ENCODE data around the gene NCBP2L.

Gene NCBP2L

DNA sequence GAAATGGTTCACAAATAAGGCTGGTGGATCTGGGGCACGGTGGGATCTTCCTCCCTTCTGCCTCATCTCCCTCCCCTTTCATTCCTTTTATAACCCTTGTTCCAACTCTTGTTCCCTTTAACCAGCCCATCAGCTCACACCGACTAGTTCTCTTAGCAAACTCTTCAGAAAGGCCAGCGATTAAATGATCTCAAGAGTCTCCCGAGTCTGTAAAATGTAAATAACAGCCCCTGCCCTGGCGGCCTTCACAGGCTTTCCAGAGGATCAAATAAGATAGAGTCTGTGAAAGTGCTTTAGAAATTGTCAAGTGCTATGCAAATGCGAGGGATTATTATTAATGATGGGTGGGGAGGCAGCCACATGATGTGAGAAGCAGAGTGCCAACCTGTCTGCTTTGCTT is 29.0 kb upstream of the NCBP2L start:
- POLR2A ChIA-PET: no interaction called here
- TF ChIP-seq, protein P1, sequence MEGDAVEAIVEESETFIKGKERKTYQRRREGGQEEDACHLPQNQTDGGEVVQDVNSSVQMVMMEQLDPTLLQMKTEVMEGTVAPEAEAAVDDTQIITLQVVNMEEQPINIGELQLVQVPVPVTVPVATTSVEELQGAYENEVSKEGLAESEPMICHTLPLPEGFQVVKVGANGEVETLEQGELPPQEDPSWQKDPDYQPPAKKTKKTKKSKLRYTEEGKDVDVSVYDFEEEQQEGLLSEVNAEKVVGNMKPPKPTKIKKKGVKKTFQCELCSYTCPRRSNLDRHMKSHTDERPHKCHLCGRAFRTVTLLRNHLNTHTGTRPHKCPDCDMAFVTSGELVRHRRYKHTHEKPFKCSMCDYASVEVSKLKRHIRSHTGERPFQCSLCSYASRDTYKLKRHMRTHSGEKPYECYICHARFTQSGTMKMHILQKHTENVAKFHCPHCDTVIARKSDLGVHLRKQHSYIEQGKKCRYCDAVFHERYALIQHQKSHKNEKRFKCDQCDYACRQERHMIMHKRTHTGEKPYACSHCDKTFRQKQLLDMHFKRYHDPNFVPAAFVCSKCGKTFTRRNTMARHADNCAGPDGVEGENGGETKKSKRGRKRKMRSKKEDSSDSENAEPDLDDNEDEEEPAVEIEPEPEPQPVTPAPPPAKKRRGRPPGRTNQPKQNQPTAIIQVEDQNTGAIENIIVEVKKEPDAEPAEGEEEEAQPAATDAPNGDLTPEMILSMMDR (IDR thresholded peaks at IDR 0.05; ENCODE audit: insufficient read depth, low read length, missing control alignments): no peak
- DNase-seq (ENCODE audit: low read depth, low spot score): no peak
- H3K4me3 ChIP-seq (ENCODE audit: low read depth, low read length): no peak overlapping the region
- CTCF ChIA-PET: interaction anchor here (2.1 kb wide), 1 partner anchor 29 kb away, joined by 6 read pairs; the partner anchor contains the start of gene NCBP2L

- ChIA-PET POLR2A (no interaction called here), CTCF (interaction anchor here (1.3 kb wide), 1 partner anchor 74 kb away, joined by 3 read pairs; no protein-coding TSS in a partner anchor)
- no peak overlapping the region for H3K4me3 ChIP-seq (ENCODE audit: low read depth, low read length)
- TF ChIP-seq, protein P1 (IDR thresholded peaks at IDR 0.05; ENCODE audit: insufficient read depth, low read length, missing control alignments): no peak
- no peak for DNase-seq (ENCODE audit: low read depth, low spot score)
Measured at GRCh38 chrX:107750263-107750662, 27.3 kb upstream of the NCBP2L start.

- CTCF ChIA-PET: interaction anchor here (1.3 kb wide), 2 partner anchors 26 to 75 kb away, joined by 3 read pairs; no protein-coding TSS in a partner anchor
- TF ChIP-seq, protein P1 (IDR thresholded peaks at IDR 0.05; ENCODE audit: insufficient read depth, low read length, missing control alignments): no peak
- DNase-seq (ENCODE audit: low read depth, low spot score): no peak
- H3K4me3 ChIP-seq (ENCODE audit: low read depth, low read length): no peak overlapping the region
- POLR2A ChIA-PET: no interaction called here
Measured at GRCh38 chrX:107750861-107751445, 26.6 kb upstream of the NCBP2L start.

GRCh38 chrX:107752043-107752442 is 25.5 kb upstream of the NCBP2L start:
- no peak overlapping the region for H3K4me3 ChIP-seq (ENCODE audit: low read depth, low read length)
- ChIA-PET POLR2A (no interaction called here), CTCF (interaction anchor here (1.3 kb wide), 1 partner anchor 25 kb away, joined by 3 read pairs; no protein-coding TSS in a partner anchor)
- TF ChIP-seq, protein P1 (IDR thresholded peaks at IDR 0.05; ENCODE audit: insufficient read depth, low read length, missing control alignments): no peak
- DNase-seq (ENCODE audit: low read depth, low spot score): no peak

GRCh38 chrX:107752714-107753113 is 24.8 kb upstream of the NCBP2L start:
- no peak overlapping the region for H3K4me3 ChIP-seq (ENCODE audit: low read depth, low read length)
- ChIA-PET POLR2A (no interaction called here), CTCF (no interaction called here)
- TF ChIP-seq, protein P1 (IDR thresholded peaks at IDR 0.05; ENCODE audit: insufficient read depth, low read length, missing control alignments): no peak
- DNase-seq (ENCODE audit: low read depth, low spot score): no peak

DNA sequence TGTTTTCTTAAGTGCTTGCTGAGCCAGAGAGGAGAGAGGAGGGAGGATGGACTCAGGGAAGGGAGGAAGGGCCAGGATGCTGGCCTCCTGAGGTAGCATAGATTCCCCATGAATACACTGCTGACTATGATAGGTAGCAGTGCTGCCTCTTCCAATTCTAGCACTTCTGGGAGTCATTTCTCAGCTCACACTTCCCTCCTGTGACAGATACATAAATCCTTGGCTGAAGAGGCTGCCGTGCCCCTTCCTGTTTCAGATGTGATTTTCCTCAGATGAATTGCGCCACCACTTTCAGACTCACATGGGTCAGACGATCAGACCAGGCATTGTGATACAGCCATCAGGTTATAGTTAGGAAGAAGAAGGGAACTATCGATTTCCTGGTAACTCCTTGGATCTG is 24.3 kb upstream of the NCBP2L start:
- H3K4me3 ChIP-seq (ENCODE audit: low read depth, low read length): no peak overlapping the region
- no peak for DNase-seq (ENCODE audit: low read depth, low spot score)
- TF ChIP-seq, protein P1 (IDR thresholded peaks at IDR 0.05; ENCODE audit: insufficient read depth, low read length, missing control alignments): no peak
- POLR2A ChIA-PET: no interaction called here
- CTCF ChIA-PET: no interaction called here

Measured in AG04449 (cell line).